IMR-90 (cell line): ENCODE measurements around the gene C11orf86.

Experiments
- CEBPB ChIP-seq: IDR thresholded peaks from 2 replicates; pipeline ENCODE4 v1.6.1; 2012; ENCODE audit warnings: low read depth, low read length, improper control_type of control experiment
- CHD1 ChIP-seq: IDR thresholded peaks from 2 replicates; pipeline ENCODE4 v1.6.1; 2012; ENCODE audit warnings: low read depth, low read length, improper control_type of control experiment
- CTCF ChIP-seq: conservative IDR thresholded peaks from 2 replicates; pipeline ENCODE4 v1.5.1; 2012; ENCODE audit warnings: mild to moderate bottlenecking, low read depth, low read length, improper control_type of control experiment
- MAFK ChIP-seq: IDR thresholded peaks from 2 replicates; pipeline ENCODE4 v1.6.1; 2012; ENCODE audit warnings: low read depth, low read length, improper control_type of control experiment
- POLR2A ChIP-seq: IDR thresholded peaks from 2 replicates; pipeline ENCODE4 v1.6.1; 2012; ENCODE audit warnings: mild to moderate bottlenecking, low read depth, low read length
- RAD21 ChIP-seq: IDR thresholded peaks from 2 replicates; pipeline ENCODE4 v1.6.1; 2012; ENCODE audit warnings: low read length, improper control_type of control experiment
- SMC3 ChIP-seq: fragments of 150-350 bp; IDR thresholded peaks from 2 replicates; pipeline ENCODE4 v1.6.1; 2016; ENCODE audit warnings: low read depth, mild to moderate bottlenecking, antibody characterized with exemption, low read length, moderate library complexity
- USF2 ChIP-seq: fragments of 150-350 bp; IDR thresholded peaks from 2 replicates; pipeline ENCODE4 v1.6.1; 2017; ENCODE audit warnings: mild to moderate bottlenecking, antibody characterized with exemption, low read length, low read depth

- no peak for TF ChIP-seq CEBPB
- no peak for TF ChIP-seq RAD21
- no peak for TF ChIP-seq CHD1
- TF ChIP-seq CTCF = no peak
- no peak for TF ChIP-seq POLR2A
- no peak for TF ChIP-seq SMC3
- TF ChIP-seq MAFK = no peak
- no peak for TF ChIP-seq USF2
Observed at GRCh38 chr11:67007126-67007525, 32.0 kb downstream of the C11orf86 start.
